ENCODE results near the gene ZNF503.
A peak's percentile ranks its signal among the peaks of the same experiment; 100 is the strongest.

The ZNF503 gene

DNA sequence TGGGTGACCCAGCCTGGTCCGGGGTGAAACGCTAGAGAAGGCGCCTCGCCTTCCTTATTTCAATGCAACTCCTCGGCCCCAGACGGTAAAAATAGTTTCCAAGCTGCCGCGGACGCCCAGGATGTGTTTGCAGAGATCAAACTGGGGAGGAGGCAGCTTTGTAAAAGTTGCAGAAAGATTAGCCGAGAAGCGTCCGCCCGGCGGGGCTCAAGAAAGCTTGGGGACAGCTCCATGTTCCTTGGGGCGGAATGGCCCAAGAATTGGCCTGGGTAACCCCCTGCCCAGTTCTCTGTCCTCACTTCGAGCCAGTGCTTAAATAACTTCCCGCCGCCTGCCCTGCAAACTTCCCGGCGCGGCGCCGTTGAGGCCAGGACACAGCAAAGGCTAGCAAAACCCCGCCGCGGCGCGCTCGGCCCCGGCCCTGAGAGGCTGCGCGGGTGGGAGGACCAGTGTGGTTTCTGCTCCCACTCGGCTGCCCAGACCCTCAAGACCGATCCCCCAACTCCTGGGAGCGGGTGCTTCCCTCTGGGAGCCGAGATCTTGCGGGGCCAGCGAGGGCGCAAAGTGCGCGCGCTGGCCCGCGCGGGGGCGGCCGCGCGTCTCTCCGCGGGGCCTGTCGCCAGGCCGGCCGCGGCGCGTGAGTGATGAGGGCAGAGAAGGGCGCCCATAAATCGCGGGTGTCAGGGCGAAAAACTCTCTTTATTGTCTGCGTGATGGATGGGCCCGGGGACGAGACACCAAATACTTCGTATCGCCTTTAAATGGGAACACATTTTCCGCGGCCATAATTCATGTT is 6.3 kb upstream of the ZNF503 start:
- in situ Hi-C loops (cut with HindIII; ENCODE audit: low sequenced_read_pairs) = no loop called here
- DNase-seq (ENCODE audit: low read depth, low spot score) = peak; percentile 49
- no peak for TF ChIP-seq CTCF (IDR thresholded peaks at IDR 0.05; ENCODE audit: low read depth, low read length)
- H3K4me3 ChIP-seq (ENCODE audit: low read depth, low read length) = peak overlapping the region; percentile 64

- peak overlapping the region; percentile 1 for H3K4me3 ChIP-seq (ENCODE audit: low read depth, low read length)
- TF ChIP-seq CTCF (IDR thresholded peaks at IDR 0.05; ENCODE audit: low read depth, low read length) = no peak
- DNase-seq (ENCODE audit: low read depth, low spot score) = peak; percentile 18
- in situ Hi-C loops (cut with HindIII; ENCODE audit: low sequenced_read_pairs) = no loop called here
Measured at GRCh38 chr10:75407224-75407712, 5.7 kb upstream of the ZNF503 start.

DNA sequence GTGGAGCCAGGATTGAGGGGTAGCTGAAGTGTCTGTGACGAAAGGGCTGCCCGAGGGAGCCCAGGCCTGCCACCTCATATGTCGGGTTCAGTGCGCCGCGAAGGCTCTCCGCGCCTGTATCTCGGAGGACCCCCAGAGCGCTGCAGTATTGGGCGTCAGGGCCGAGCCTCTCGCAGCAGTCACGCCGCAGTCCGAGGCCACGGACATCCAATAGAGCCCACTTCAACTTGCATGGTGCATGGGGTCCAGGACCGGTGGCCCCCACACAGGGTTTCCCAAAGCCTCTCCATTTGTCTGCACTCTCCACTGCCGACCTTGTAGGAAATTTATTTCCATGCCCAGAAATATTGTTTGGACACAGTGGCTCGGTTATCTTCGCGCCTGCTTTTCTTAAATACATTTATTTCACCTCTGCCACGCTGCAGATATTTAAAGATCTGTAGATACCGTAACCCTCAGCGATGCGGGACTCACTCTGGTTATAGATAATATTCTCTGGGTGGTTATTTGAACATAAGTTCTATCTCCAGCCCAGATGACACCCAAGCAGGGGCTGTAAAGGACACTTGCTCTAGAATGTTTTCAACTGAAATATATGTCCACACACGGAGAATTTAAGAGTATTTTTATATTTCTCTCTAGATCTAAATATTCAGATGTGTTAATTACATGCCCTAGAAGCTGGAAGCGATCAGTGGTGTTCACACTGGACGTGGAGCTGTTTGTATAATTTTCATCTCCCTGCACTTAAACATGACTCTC is 5.1 kb upstream of the ZNF503 start:
- DNase-seq (ENCODE audit: low read depth, low spot score) = peak; percentile 20
- TF ChIP-seq CTCF (IDR thresholded peaks at IDR 0.05; ENCODE audit: low read depth, low read length) = no peak
- in situ Hi-C loops (cut with HindIII; ENCODE audit: low sequenced_read_pairs) = no loop called here
- no peak overlapping the region for H3K4me3 ChIP-seq (ENCODE audit: low read depth, low read length)

DNA sequence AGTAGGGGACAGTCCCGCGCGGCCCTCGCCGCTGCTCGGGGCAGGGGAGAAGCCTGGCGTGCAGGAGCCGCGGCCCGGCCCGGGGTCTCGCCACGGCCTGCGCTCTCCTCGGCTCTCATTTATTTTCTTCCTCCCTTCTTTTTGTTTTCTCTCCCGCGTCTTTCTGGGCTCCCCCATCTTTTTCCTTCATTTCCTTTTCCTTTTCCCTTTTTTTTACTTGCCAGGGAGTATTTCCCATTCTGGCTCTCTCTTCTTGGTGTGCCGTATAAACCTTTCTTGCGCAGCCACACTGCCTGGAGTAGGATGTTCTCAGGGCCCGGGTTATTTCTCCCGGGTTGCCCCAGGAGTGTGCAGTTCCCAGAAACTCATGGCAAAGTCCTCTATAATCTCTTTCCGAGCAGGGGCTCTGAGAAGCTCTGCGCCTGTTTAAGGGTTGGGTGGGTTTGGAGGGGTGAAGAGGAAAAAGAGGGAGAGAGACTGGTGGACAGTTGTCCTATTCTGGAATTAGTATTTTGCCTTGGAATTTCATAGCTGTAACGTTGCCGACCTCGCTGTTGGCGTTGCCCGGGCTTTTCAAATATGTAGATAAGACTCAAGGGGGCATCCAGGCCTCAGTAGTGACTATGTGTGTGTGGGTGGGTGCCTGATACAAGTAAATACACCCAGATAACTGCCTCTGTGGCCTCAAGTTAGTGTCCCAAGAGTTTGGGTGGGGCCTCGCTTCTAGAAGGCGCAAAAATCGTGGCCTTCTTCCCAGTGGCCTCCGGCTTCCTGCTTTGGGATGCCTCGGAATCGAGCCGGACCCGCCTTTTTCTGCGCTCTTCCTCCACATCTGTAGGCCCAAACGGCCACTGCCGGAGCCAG is 4.3 kb upstream of the ZNF503 start:
- no peak for TF ChIP-seq CTCF (IDR thresholded peaks at IDR 0.05; ENCODE audit: low read depth, low read length)
- in situ Hi-C loops (cut with HindIII; ENCODE audit: low sequenced_read_pairs) = no loop called here
- no peak overlapping the region for H3K4me3 ChIP-seq (ENCODE audit: low read depth, low read length)
- peak; percentile 11 for DNase-seq (ENCODE audit: low read depth, low spot score)

GRCh38 chr10:75404815-75405597 is 3.4 kb upstream of the ZNF503 start:
- peak overlapping the region; percentile 99 for H3K4me3 ChIP-seq (ENCODE audit: low read depth, low read length)
- TF ChIP-seq CTCF (IDR thresholded peaks at IDR 0.05; ENCODE audit: low read depth, low read length) = no peak
- peak; percentile 29 for DNase-seq (ENCODE audit: low read depth, low spot score)
- in situ Hi-C loops (cut with HindIII; ENCODE audit: low sequenced_read_pairs) = no loop called here

Measured in astrocyte of the spinal cord (primary cell).